Activated CD4-positive, alpha-beta T cell treated with anti-CD3 and anti-CD28 coated beads, Interleukin-2, amount 50 U/mL, for 24 hours (primary cell): ENCODE data around the gene FZD1.

Experiments
- DNase-seq, 2 donors: peaks; one replicate each; pipeline ENCODE4 v3.0.0-alpha.2; 2020; ENCODE audit warnings: low read depth in 1 of 2, low spot score in 1 of 2

The FZD1 gene

DNA sequence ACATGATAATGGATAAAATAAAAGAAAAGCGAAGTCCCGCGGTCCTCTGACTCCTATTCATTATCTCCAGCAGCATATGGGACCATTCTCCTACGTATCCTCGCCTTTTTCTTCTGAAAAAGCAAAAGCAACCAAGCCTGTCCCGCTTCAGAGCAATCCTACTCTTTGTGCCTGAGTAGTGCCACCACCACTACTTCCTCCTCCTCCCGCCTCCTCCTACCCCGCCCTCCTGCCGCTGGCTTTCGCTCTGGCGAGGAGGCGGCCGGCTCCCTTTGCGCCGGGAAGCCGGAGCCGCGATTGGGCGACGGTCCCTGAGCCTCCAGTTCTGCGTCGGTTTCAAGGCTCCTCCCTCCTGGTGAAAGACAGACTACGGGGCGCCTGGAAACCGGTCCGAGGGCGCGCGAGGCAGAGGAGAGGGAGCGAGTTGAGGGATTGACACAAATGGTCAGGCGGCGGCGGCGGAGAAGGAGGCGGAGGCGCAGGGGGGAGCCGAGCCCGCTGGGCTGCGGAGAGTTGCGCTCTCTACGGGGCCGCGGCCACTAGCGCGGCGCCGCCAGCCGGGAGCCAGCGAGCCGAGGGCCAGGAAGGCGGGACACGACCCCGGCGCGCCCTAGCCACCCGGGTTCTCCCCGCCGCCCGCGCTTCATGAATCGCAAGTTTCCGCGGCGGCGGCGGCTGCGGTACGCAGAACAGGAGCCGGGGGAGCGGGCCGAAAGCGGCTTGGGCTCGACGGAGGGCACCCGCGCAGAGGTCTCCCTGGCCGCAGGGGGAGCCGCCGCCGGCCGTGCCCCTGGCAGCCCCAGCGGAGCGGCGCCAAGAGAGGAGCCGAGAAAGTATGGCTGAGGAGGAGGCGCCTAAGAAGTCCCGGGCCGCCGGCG is at the start of gene FZD1:
Gene FZD1 (plus strand): TSS at position 388 of the 878 bp plus-strand sequence. CDS start 448 bp downstream, at position 836.
- DNase-seq: peak in 1 of 2 donors; percentile 59

DNA sequence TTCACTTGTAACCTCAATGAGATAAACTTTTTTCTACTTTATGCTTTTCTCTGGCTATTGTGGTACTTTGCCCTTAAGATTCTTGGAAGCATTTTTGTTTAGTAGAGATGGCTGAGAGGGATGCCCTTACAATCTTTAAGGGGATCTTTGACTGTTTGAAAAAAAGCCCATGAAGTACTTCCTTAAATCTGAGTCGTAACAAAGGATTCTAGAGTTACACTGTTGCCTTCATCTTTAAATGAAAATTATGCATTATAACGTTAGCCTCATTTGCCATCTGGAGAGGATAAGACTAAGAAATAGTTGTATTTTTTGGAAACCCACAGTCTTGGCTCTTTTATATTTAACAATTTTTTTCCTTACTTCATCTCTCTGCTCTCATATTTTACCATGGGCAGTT is 37.8 kb upstream of the FZD1 start:
- DNase-seq: no peak

DNA sequence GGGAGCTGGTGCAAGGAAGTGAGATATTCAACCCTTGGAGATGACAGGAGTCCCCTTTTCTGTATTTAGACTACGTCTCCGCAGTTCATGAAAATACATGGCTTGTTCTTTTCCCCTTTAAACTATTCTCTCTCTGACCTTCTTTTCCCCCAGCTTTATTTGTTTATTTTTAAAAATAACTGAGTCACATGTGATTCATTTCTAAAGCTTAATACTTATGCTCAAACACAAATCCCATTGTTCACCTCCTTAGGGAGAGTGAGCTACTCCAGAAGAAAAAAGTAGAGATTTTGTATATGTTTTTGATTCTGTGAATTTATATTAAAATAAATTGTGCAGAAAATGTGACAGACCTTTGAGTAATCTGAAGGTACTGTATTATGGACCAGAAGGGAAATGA is 35.9 kb upstream of the FZD1 start:
- no peak for DNase-seq

DNA sequence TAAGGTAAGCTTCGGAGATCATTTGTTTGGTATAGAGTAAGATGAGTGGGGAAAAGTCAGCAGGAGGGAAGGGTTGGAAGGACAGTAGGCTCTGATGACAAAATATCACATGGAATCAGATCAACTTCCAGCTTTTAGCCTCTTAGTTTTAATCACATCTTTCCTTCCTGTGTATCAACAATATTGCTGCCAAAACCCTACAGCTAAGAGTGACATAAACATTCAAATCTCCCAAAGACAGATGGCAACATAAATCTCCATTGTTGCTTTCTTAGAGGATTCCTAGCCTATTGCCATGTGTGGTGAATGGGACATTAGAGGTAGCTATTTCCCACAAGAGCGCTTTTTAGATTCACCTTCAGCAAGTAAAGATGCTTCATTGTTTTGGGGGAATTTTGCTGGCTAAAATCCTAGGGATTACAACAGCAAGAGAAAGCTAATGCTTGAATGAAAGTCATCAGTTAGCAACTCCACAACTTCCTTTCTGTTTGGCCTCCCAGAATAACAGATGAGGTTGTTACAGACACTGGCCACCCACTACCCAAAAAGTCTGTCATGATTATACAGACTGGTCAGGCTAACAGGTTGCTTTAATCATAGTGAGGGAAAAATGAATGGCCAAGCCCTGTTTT is 35.2 kb upstream of the FZD1 start:
- no peak for DNase-seq

DNA sequence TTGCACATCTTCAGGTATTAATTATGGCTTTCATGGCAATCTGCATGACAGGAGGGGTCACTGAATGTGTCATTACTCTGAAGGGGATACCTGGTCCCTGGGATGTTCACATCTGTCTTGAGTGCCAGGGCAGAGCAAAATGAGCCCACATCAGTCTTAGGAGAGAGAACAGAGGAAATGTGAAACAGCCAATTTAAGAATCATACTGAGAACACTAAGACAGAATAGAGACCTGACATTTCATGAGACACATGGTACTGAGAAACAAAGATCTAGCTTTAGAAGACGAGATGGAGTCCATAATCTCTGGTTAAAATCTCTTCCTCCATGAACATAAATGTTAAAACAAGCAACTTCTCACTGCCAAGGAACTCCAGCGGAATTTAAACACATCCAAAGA is 34.1 kb upstream of the FZD1 start:
- no peak for DNase-seq

DNA sequence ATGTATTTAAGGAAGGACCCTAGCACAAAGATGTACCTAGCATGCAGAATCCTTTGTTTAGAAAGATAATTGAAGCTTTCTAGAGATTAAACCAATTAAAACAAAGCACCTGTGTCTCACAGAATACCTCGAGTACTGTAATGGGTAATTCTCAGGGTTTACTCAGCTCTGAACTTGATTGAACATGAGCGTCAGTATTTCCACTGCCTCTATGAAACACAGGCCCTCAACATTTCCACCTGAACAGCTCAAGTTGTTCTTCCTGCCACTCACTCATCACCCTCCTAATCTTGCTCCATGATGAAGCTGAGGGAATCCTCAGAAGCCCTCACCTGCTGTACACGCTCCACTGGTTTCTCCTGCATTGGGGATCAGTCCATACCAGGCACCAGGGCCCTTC is 33.7 kb upstream of the FZD1 start:
- no peak for DNase-seq

DNA sequence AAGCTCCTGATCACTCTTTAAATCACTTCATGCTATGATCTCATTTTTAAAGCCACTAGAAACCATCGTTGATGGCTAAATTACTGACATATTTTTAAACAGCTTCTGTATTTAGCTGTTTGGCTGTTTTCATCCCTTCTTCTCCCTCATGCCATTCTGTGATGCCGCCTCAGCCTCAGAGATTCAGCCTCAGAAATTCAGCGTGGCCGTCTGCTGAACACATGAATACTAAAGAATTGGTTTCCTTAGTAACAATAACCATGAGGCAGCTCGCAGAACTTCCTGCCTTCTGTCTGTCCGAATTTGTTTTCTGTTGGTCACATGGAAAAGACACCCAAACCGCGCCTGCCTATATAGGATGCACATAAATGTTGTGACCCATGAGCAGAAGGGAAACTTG is 31.0 kb upstream of the FZD1 start:
- no peak for DNase-seq

DNA sequence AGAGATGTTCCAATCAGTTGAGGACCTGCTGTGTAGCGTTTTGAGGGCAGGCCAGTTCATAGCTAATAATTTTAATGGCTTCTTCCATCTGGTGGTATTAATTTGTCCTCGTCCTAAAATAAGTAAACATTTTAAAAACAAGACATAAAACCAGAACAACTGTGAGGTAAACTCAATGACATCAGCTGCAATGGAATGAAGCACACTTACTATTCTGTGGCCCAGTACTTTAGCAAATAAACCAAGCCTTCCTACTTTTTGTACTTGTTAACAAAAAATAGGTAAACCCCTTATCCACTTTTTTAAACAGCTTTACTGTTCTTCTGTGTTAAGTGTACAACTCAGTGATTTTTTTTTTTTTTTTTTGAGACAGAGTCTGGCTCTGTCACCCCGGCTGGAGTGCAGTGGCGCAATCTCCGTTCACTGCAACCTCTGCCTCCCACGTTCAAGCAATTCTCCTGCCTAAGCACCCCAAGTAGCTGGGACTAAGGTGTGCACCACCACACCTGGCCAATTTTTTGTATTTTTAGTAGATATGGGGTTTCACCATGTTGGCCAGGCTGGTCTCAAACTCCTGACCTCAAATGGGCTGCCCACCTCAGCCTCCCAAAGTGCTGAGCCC is 28.9 kb upstream of the FZD1 start:
- DNase-seq: no peak

DNA sequence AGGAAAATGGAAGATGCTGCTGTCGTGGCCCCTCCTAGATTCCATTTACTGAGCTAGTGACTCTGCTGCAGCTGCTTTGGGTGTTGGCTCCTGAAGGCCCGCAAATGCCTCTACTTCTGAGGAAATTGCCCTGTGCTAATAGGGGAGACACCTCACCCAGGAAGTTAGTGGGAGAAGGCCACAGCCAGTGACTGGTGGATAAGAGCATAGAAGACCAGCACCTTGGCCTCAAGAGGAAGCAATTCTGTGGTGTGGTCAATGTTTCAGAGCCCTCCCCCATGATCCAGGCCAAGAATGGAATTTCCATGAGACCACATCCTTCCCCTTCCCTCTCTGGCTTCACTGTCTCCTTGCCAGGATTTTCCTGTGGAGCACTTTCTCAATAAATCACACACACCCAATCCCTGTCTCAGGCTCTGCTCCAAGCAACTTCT is 25.0 kb upstream of the FZD1 start:
- DNase-seq: no peak

DNA sequence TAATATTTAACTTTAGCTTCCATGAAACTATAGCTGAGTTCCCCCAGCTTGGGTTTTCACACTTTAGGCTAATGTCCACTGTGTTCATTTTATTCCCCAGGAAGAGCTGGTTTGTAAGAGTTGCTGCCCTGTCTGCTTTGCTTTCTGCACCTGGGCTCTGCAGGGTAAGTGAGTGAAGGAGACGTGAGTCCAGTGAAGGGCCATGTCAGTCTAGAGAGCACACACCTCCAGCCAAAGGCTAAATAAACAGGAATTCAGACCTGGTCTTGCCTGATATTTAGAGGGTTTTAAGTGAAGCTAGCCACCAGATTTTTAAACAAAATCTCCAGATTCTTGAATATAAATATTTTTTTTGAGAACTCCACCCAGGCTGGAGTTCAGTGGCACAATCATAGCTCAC is 24.5 kb upstream of the FZD1 start:
- DNase-seq: no peak

DNA sequence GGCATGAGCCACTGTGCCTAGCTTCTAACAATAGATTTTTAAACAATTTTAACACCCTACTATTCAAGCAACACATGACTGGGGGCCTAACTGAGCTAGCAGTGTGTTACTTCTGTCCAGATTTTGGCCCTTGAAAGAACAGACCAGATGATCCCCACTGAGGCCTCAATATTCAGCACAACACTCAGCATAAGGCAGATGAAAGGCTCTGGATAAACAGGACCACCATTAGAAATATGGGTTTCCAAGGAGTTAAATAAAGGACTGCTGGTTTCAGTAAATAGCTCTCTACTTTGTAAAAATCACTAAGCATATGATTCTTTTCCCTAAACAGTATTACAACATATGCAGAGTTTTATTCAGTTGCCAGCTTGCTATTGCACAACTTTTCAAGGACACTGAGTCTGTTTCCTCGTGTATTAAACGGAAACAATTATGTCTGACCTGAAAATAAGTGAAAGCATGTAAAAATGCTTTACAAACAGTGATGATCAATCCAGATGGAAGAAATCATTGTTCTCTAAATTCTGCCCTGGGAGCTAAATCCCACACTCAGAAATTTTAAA is 23.8 kb upstream of the FZD1 start:
- no peak for DNase-seq

DNA sequence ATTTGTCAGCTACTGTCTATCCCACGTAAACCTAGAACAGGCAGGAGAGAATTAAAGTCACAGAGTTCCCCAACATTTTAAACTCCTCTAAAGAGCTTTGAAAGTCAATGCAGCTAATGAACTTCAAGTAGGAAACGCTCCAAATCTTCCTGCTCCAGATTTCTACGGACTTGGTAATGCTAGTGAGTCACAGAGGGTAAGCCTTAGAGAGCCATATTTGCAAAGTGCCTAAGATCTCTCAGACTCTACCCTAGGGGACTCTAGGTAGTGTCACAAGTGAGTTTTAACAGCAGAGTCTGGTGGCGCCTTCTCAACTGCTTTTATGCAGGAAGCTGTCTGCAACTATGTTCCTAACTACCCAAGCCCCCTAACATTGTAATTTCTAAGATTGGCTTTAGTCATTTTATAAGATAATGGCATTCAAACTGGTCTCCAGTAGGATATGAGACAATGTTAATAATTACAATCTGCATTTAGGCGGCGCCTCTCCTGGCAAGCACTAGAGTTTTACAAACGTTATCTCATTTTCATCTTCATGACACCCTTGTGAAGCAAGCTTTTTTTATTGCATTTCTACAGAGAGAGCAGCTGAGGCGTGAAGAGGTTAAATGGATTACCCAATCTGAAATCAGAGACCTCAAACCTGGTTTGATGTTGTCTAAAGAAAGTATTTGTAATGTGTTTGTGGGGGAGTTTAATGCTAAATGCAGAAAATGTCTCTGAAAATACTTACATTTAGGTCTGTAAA is 22.0 kb upstream of the FZD1 start:
- DNase-seq: no peak

DNA sequence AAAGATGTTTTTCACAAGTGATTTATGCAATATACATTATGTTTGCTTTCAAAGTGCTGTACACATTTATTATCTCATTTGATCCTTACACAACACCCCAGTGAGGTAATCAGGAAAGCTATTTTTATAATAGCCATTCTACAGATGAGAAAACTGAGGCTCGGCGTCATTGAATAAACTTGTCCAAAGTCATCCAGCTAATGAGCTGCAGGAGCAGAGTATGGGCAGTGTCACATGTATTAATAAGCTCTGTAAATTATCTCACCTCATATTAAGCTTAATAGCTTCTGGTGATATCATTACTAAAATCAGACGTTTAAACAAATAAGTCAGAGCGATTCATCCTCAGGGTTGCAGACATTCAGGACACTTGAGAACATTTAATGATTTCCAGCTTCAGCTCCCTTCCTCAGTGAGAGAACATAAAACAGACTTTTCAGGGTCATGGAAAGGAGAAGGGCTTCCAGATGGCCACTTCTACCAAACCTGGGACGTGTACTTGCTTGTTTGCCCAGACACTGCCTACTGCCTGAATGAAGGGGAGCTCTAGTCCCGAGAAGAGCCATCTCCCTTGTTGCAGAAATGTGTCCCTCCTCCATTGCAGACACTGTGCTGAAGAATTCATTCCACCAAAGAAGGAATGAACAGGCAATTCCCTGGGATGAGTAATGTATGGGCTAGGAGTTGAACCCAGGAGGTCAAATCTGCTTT is 20.5 kb upstream of the FZD1 start:
- no peak for DNase-seq

DNA sequence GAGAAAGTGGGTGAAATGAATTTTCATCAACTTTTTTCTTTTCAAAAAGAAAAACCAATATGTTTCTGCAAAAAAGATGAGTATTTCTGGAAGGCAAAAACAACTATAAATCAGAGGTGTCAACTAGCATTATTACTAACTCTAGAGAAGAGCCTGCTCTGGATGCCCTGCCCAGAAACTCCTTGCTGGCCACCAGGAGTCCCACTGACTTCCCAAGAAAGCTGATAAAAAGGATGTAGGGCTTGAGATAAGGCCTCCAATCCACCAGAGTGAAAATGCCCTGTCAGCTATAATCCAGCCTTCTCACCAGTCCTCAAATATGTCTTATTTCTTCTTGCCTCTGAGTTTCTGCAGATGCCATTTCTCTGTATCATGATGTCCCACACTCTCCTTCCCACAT is 16.7 kb upstream of the FZD1 start:
- no peak for DNase-seq

DNA sequence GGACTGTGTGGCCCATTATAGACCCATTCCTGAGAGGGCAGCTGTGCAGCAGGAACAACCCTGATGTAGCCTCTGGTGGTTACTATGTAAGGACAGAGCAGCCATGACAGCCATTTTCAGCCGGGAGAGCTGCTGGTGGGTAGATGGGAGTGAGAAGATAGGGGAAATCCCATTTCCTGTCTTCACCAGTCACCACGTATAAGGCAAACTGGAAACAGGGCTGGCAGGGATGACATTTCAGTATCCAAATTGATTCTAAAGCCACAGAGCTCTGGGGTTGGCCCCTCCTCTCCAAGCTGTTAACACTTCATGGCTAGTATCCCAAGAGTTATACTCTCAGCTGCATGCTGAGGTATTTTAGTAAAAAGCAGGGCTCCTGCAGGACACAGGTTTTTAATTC is 15.2 kb upstream of the FZD1 start:
- DNase-seq: no peak

DNA sequence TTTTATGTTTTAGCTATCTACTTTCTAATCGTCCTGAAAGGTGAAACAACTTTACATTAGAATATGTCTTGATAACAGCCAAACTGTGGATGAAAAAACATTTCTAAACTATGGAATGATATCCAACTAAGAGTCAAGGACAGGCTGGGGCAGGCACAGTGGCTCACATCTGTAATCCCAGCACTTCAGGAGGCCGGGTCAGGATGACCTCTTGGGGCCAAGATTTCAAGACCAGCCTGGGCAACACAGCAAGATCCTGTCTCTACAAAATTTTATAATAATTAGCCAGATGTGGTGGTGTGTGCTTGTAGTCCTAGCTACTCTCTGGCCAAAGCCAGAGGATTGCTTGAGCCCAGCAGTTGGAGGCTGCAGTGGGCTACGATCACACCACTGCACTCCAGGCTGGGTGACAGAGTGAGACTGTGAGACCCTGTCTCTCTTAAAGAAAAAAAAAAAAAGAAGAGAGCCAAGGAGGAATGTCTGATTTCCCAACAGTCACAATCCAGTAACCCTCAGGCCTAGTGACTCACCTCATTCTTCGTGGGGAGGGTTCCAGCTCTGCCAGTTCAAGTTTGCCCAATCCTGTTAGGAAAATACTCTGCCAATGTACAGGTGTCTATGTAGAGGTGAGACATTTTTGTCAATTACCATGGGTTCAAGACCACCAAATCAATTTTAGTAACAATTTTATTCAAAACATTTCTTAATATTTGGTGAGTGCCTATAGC is 14.6 kb upstream of the FZD1 start:
- DNase-seq: no peak

DNA sequence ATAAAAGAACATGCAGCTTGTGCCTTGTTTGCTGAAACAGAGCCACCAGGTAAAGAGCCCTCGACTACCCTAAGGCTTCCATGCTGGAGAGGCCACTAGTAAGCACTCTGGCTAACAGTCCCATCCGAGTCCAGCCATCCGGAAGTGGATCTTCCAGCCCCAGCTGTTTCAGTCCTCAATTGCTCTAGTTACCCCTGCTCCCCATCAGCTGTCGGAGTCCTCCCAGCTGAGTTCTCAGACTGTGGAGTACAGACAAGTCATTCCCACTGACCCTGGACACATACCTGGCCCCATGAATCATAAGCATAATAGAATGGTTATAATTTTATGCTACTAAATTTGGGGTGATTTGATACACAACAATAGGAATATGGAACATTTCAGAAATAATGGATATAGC is 13.5 kb upstream of the FZD1 start:
- DNase-seq: no peak

DNA sequence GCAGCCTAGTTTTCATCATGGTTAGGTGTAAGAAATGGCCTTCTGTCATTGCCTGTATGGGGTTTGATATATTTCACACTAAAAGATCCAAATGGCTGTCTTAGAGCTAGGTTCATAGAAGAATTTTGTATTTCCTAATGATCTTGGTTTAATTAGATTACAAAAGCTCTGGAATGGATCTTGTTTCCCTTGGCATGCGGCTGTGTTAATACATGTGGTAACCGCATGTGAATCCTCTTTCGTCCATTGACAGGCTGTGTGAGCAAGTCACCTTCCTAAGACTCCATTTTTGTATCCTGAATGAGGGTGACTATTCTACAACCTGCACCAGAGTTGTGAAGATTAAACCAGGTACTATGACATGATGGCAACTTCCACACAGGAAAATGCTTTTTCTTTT is 12.4 kb upstream of the FZD1 start:
- no peak for DNase-seq

DNA sequence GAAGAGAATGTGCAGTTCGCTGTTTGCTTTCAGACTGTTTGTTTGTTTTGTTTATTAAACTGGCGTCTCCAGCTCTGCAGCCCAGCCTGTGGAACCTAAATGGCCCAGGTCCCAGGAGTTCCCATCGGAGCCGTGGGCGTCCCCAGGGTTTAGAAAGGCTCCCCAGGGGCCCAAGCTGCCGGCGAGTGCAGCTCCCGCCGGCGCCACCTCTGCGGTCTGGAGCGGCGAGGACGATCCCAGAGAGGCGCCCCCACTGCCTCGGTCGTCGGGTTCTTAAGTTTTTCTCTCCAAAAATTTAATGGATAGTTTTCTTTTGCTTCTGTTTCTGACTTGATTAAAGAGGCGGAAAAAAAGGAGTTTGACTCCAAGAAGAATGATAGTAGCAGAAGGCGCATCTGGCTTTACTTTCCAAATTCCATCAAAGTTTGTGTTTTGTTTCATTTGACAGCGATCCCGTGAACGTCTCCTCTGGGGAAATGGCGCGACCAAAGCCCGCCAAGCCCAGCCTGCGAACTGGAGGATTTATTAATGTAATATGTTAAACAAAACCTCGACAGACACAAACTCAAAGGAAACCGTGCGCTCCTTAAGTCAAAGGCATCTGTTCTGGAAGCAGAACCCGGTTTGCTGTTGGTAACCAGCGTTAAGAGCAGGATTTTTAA is 718 bp upstream of the FZD1 start:
- no peak for DNase-seq
